ENCODE measurements around the gene PRPS2.
A peak's percentile ranks its signal among the peaks of the same experiment; 100 is the strongest.

The PRPS2 gene

DNA sequence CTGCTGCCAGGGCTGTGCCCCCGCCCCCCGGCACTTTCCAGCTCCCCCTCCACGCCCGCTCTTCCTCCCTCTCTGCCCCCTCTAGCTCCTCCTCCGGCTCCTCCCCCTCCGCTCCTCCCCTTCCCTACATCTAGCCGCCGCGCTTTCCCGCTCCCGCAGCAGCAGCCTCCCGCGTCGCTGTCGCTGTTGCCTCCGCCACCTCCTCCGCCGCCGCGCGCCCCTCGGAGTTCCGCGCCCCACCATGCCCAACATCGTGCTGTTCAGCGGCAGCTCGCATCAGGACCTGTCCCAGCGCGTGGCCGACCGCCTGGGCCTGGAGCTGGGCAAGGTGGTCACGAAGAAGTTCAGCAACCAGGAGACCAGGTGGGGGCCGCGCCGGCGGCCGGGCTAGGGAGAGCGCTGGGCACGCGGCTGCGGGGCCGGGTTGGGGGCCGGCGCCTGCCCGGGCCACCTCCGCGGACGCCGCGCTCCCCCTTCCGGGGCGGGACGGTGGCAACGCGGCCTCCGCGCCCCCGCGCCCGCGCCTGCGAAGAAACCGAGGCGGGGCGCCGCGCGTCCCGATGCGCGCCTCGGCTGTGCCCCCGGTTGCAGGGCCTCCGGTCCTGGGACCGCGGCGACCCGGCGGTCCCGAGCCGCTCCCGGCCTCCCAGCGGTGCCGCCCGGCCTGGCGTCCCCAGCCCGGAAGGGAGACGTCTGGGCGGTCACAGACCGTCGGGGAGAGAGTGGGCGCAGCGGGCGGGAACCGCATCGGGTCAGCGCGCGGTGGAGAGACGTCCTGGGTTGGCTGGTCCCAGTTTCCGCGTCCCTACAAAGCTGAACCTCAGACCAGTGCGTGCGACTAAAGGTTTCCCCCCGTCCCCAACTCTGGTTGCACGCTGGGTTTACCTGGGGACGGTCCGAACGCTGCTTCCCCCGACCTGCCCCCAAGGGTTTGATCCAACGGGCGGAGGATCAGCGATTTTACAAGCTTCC is at the start of gene PRPS2:
PRPS2 (plus strand) TSS at position 156 of the 972 bp plus-strand sequence; CDS start at position 242, 86 bp downstream.
- Histone ChIP-seq H3F3A (ENCODE audit: low read depth) (no peaks in the 10 kb centered on the region), H3K9me2 (replicated peaks; ENCODE audit: low read depth, low read length) (no peaks in the 10 kb centered on the region), H4K20me1 (ENCODE audit: insufficient read depth, low read length, poor library complexity, severe bottlenecking) (peaks cover 10% of the 10 kb centered on the region), H3K9ac (ENCODE audit: low read depth, low read length, poor library complexity, severe bottlenecking) (peak within 1 kb of the TSS; percentile 73), H3K4me3 (ENCODE audit: low read length, poor library complexity, severe bottlenecking) (peak within 1 kb of the TSS; percentile 80), H3K4me2 (ENCODE audit: low read depth, low read length, poor library complexity, severe bottlenecking) (peak within 1 kb of the TSS; percentile 75), H3K27me3 (ENCODE audit: insufficient read depth, low read length, poor library complexity, severe bottlenecking) (no peaks in the 10 kb centered on the region), H3K79me2 (ENCODE audit: insufficient read depth, low read length) (peaks cover 43% of the 10 kb centered on the region), H2AFZ (ENCODE audit: low read length) (peak within 1 kb of the TSS; percentile 92), H3K36me3 (ENCODE audit: insufficient read depth, low read length) (no peaks in the 10 kb centered on the region), H3K9me3 (ENCODE audit: insufficient read depth, low read depth, low read length) (no peaks in the 10 kb centered on the region), H3K4me1 (ENCODE audit: insufficient read depth, low read length, poor library complexity, severe bottlenecking) (peaks cover 21% of the 10 kb centered on the region)
- no peak for TF ChIP-seq EZH2phosphoT487 (IDR thresholded peaks at IDR 0.05; ENCODE audit: borderline replicate concordance)

DNA sequence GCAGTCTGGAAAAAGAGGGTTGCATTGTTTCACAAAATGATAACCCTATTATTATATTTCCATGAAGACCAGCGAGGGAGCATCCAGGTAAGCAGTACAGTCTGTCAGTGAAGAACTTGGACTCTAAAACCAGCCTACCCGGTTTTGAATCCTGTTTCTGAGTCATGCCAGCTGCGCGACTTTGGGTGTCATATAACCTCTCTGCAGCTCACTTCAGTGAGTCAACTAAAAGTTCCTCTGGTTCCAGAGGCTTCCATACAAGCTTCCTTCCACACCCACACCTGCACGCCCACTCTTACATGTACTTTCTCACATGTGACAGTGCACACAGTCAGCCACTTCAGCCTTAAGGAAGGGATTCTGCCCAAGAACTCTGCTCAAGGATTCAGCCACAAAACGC is 49.8 kb upstream of the PRPS2 start:
- H3K4me2 ChIP-seq (ENCODE audit: low read depth, low read length, poor library complexity, severe bottlenecking): no peak overlapping the region
- no peak overlapping the region for H3K4me3 ChIP-seq (ENCODE audit: low read length, poor library complexity, severe bottlenecking)
- no peaks in the 10 kb centered on the region for H3K9me2 ChIP-seq (replicated peaks; ENCODE audit: low read depth, low read length)
- no peaks in the 10 kb centered on the region for H3K36me3 ChIP-seq (ENCODE audit: insufficient read depth, low read length)
- H3K4me1 ChIP-seq (ENCODE audit: insufficient read depth, low read length, poor library complexity, severe bottlenecking): no peaks in the 10 kb centered on the region
- no peaks in the 10 kb centered on the region for H3K79me2 ChIP-seq (ENCODE audit: insufficient read depth, low read length)
- H2AFZ ChIP-seq (ENCODE audit: low read length): no peak overlapping the region
- TF ChIP-seq EZH2phosphoT487 (IDR thresholded peaks at IDR 0.05; ENCODE audit: borderline replicate concordance): no peak
- TF ChIP-seq, protein P1, sequence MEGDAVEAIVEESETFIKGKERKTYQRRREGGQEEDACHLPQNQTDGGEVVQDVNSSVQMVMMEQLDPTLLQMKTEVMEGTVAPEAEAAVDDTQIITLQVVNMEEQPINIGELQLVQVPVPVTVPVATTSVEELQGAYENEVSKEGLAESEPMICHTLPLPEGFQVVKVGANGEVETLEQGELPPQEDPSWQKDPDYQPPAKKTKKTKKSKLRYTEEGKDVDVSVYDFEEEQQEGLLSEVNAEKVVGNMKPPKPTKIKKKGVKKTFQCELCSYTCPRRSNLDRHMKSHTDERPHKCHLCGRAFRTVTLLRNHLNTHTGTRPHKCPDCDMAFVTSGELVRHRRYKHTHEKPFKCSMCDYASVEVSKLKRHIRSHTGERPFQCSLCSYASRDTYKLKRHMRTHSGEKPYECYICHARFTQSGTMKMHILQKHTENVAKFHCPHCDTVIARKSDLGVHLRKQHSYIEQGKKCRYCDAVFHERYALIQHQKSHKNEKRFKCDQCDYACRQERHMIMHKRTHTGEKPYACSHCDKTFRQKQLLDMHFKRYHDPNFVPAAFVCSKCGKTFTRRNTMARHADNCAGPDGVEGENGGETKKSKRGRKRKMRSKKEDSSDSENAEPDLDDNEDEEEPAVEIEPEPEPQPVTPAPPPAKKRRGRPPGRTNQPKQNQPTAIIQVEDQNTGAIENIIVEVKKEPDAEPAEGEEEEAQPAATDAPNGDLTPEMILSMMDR (conservative IDR thresholded peaks at IDR 0.05; ENCODE audit: low read length): no peak
- no peaks in the 10 kb centered on the region for H3K9me3 ChIP-seq (ENCODE audit: insufficient read depth, low read depth, low read length)
- no peaks in the 10 kb centered on the region for H3F3A ChIP-seq (ENCODE audit: low read depth)
- H4K20me1 ChIP-seq (ENCODE audit: insufficient read depth, low read length, poor library complexity, severe bottlenecking): no peaks in the 10 kb centered on the region
- H3K27me3 ChIP-seq (ENCODE audit: insufficient read depth, low read length, poor library complexity, severe bottlenecking): no peaks in the 10 kb centered on the region
- H3K9ac ChIP-seq (ENCODE audit: low read depth, low read length, poor library complexity, severe bottlenecking): no peak overlapping the region

DNA sequence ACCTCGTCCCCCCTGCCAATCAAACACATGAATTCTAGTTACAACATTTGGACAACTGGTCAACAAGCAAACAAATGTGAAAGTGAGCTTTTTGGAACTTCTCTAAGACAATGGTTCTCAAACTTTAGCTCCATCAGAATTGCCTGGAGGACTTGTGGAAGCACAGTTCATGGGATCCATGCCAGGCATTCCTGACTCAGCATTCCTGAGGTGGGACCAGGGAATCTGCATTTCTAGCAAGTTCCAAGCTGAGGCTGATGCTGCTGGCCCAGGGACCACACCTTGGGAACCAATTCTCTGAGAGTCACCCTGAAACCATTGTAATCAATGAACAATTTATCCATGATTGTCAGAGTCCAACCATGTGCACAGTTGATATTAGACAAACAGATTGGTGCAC is 43.8 kb upstream of the PRPS2 start:
- Histone ChIP-seq H3K4me2 (ENCODE audit: low read depth, low read length, poor library complexity, severe bottlenecking) (no peak overlapping the region), H3K36me3 (ENCODE audit: insufficient read depth, low read length) (no peaks in the 10 kb centered on the region), H2AFZ (ENCODE audit: low read length) (no peak overlapping the region), H3F3A (ENCODE audit: low read depth) (no peaks in the 10 kb centered on the region), H3K9me3 (ENCODE audit: insufficient read depth, low read depth, low read length) (no peaks in the 10 kb centered on the region), H4K20me1 (ENCODE audit: insufficient read depth, low read length, poor library complexity, severe bottlenecking) (no peaks in the 10 kb centered on the region), H3K79me2 (ENCODE audit: insufficient read depth, low read length) (no peaks in the 10 kb centered on the region), H3K27me3 (ENCODE audit: insufficient read depth, low read length, poor library complexity, severe bottlenecking) (no peaks in the 10 kb centered on the region), H3K9me2 (replicated peaks; ENCODE audit: low read depth, low read length) (no peaks in the 10 kb centered on the region), H3K4me1 (ENCODE audit: insufficient read depth, low read length, poor library complexity, severe bottlenecking) (no peaks in the 10 kb centered on the region), H3K4me3 (ENCODE audit: low read length, poor library complexity, severe bottlenecking) (no peak overlapping the region), H3K9ac (ENCODE audit: low read depth, low read length, poor library complexity, severe bottlenecking) (no peak overlapping the region)
- TF ChIP-seq, protein P1 (conservative IDR thresholded peaks at IDR 0.05; ENCODE audit: low read length): no peak
- TF ChIP-seq EZH2phosphoT487 (IDR thresholded peaks at IDR 0.05; ENCODE audit: borderline replicate concordance): no peak

Measured in Loucy (cell line).